H1 (cell line): Measurements from ENCODE around the gene SLC8A1. TPM values are rescaled to one million over a fixed set of nuclear protein-coding genes. Genes with fewer than 3 reads are reported as not detected.

Experiments
- CTCF ChIA-PET: fragments of 300-600 bp; sonication (Branson Sonifier 250); formaldehyde crosslinking; loops from one replicate; lab custom pipeline; 2021; ENCODE audit not compliant: partially characterized antibody; lab: Charles Lee
- POLR2A ChIA-PET: fragments of 300-600 bp; sonication (Branson Sonifier 250); formaldehyde crosslinking; loops from one replicate; lab custom pipeline; 2021; ENCODE audit warnings: inconsistent platforms; ENCODE audit not compliant: partially characterized antibody; lab: Charles Lee
- DNase-seq, 2 experiments: peaks; one replicate each; pipeline versions ENCODE4 v3.0.0 to v3.0.0-alpha.2; 2010 to 2022; ENCODE audit warnings: low spot score in 2 of 2, low read depth in 1 of 2, mixed read lengths in 1 of 2
- FAIRE-seq: peaks from 2 replicates; lab custom pipeline; 2011; peaks lifted over from hg19 to GRCh38; lab: Jason Lieb, UNC
- H2AFZ ChIP-seq: 2 replicates; pipeline ENCODE4 v1.8.1; 2012; ENCODE audit warnings: low read length, inconsistent platforms
- H2AK5ac ChIP-seq: 2 replicates; pipeline ENCODE4 v1.6.1; 2013; ENCODE audit warnings: low read depth, low read length
- H2BK120ac ChIP-seq: replicated peaks from 2 replicates; pipeline ENCODE3; 2013; ENCODE audit warnings: low read depth, low read length, inconsistent platforms
- H2BK12ac ChIP-seq: 2 replicates; pipeline ENCODE4 v1.6.1; 2013; ENCODE audit warnings: low read depth, low read length
- H2BK15ac ChIP-seq: 2 replicates; pipeline ENCODE4 v1.6.1; 2013; ENCODE audit warnings: low read length
- H2BK20ac ChIP-seq: 2 replicates; pipeline ENCODE4 v1.6.1; 2013; ENCODE audit warnings: low read length
- H2BK5ac ChIP-seq: 2 replicates; pipeline ENCODE4 v1.6.1; 2013; ENCODE audit warnings: low read depth, low read length
- H3K14ac ChIP-seq: 2 replicates; pipeline ENCODE4 v1.6.1; 2013; ENCODE audit warnings: inconsistent platforms; ENCODE audit not compliant: insufficient read length
- H3K18ac ChIP-seq: 2 replicates; pipeline ENCODE4 v1.6.1; 2013; ENCODE audit warnings: low read length; ENCODE audit errors: extremely low read depth
- H3K23ac ChIP-seq: 2 replicates; pipeline ENCODE4 v1.6.1; 2013; ENCODE audit warnings: inconsistent platforms; ENCODE audit not compliant: insufficient read length
- H3K23me2 ChIP-seq: 2 replicates; pipeline ENCODE4 v1.6.1; 2013; ENCODE audit warnings: low read depth, low read length
- H3K27ac ChIP-seq: 2 replicates; pipeline ENCODE4 v1.6.1; 2011; ENCODE audit warnings: low read depth, low read length, inconsistent platforms
- H3K27me3 ChIP-seq, 4 experiments: replicated peaks in 1 of 4; 1 replicate in 1 of 4; 2 replicates in 3 of 4; pipeline versions ENCODE4 v1.6.1 to v1.8.1; 2011 to 2013; ENCODE audit warnings: low read length in 3 of 4, mild to moderate bottlenecking in 3 of 4, inconsistent platforms in 2 of 4, mixed read lengths in 2 of 4, moderate library complexity in 1 of 4; ENCODE audit not compliant: control insufficient read depth in 3 of 4, insufficient read depth in 3 of 4; ENCODE audit errors: extremely low read depth in 1 of 4
- H3K36me3 ChIP-seq, 4 experiments: 2 replicates each; pipeline versions ENCODE4 v1.6.1 to v1.8.1; 2011 to 2013; ENCODE audit warnings: mild to moderate bottlenecking in 4 of 4, low read length in 3 of 4, moderate library complexity in 2 of 4, control low read depth in 1 of 4, inconsistent platforms in 1 of 4; ENCODE audit not compliant: insufficient read depth in 4 of 4, control insufficient read depth in 2 of 4
- H3K4ac ChIP-seq: replicated peaks from 2 replicates; pipeline ENCODE3; 2013; ENCODE audit warnings: low read length, low read depth, mixed read lengths, inconsistent platforms; ENCODE audit not compliant: insufficient read length
- H3K4me1 ChIP-seq, 4 experiments: replicated peaks in 1 of 4; 1 replicate in 1 of 4; 2 replicates in 3 of 4; pipeline versions ENCODE4 v1.6.1 to v1.8.1; 2011 to 2013; ENCODE audit warnings: low read length in 3 of 4, inconsistent platforms in 2 of 4, mixed read lengths in 1 of 4; ENCODE audit not compliant: insufficient read depth in 4 of 4, control insufficient read depth in 3 of 4
- H3K4me2 ChIP-seq, 2 experiments: 2 replicates each; pipeline versions ENCODE4 v1.6.1 to v1.8.1; 2011 to 2013; ENCODE audit warnings: low read depth in 2 of 2, low read length in 2 of 2, control low read depth in 1 of 2, inconsistent platforms in 1 of 2, mild to moderate bottlenecking in 1 of 2; ENCODE audit not compliant: insufficient read depth in 1 of 2
- H3K4me3 ChIP-seq, 4 experiments: fragments of 200-600, 300-600 bp in 1 of 4; sonication (generic), shearing (Covaris generic), sonication (Bioruptor Twin) in 1 of 4; 2 replicates each; pipeline versions ENCODE4 v1.5.1 to v1.8.1; 2011 to 2016; ENCODE audit warnings: low read length in 4 of 4, low read depth in 3 of 4, control low read depth in 2 of 4, inconsistent platforms in 2 of 4, mild to moderate bottlenecking in 2 of 4, mixed read lengths in 1 of 4, moderate library complexity in 1 of 4; ENCODE audit not compliant: insufficient read depth in 2 of 4; ENCODE audit errors: extremely low read depth in 1 of 4
- H3K56ac ChIP-seq: replicated peaks from 2 replicates; pipeline ENCODE3; 2013; ENCODE audit warnings: low read depth, mild to moderate bottlenecking, mixed read lengths, low read length, inconsistent platforms; ENCODE audit not compliant: insufficient read length
- H3K79me1 ChIP-seq: 2 replicates; pipeline ENCODE4 v1.6.1; 2013; ENCODE audit warnings: low read depth, low read length, control low read depth
- H3K79me2 ChIP-seq, 2 experiments: 2 replicates each; pipeline versions ENCODE4 v1.6.1 to v1.8.1; 2012 to 2013; ENCODE audit warnings: low read length in 2 of 2, mild to moderate bottlenecking in 2 of 2, inconsistent platforms in 1 of 2; ENCODE audit not compliant: insufficient read depth in 2 of 2, control insufficient read depth in 1 of 2
- H3K9ac ChIP-seq, 4 experiments: replicated peaks in 1 of 4; 1 replicate in 1 of 4; 2 replicates in 3 of 4; pipeline versions ENCODE4 v1.6.1 to v1.8.1; 2011 to 2013; ENCODE audit warnings: low read depth in 3 of 4, low read length in 3 of 4, control low read depth in 2 of 4, mild to moderate bottlenecking in 2 of 4, moderate library complexity in 2 of 4, inconsistent platforms in 1 of 4; ENCODE audit errors: extremely low read depth in 1 of 4
- H3K9me3 ChIP-seq, 2 experiments: 2 replicates each; pipeline versions ENCODE4 v1.6.1 to v1.8.1; 2012 to 2013; ENCODE audit warnings: mild to moderate bottlenecking in 2 of 2, moderate library complexity in 2 of 2, control low read depth in 1 of 2, inconsistent platforms in 1 of 2, low read depth in 1 of 2, low read length in 1 of 2, mixed read lengths in 1 of 2; ENCODE audit not compliant: insufficient read depth in 2 of 2
- H4K20me1 ChIP-seq, 2 experiments: replicated peaks in 1 of 2; 2 replicates each; pipeline versions ENCODE3 to v1.8.1; 2011 to 2013; ENCODE audit warnings: inconsistent platforms in 2 of 2, low read length in 2 of 2, mild to moderate bottlenecking in 1 of 2; ENCODE audit not compliant: insufficient read depth in 2 of 2, control insufficient read depth in 1 of 2
- H4K5ac ChIP-seq: 2 replicates; pipeline ENCODE4 v1.6.1; 2013; ENCODE audit warnings: low read length, low read depth, mixed read lengths, inconsistent platforms; ENCODE audit not compliant: insufficient read length
- H4K8ac ChIP-seq: 2 replicates; pipeline ENCODE4 v1.8.0; 2013; ENCODE audit warnings: mild to moderate bottlenecking, moderate library complexity, low read length, inconsistent platforms; ENCODE audit not compliant: insufficient read depth; ENCODE audit errors: extremely low read depth
- H4K91ac ChIP-seq: replicated peaks from 2 replicates; pipeline ENCODE3; 2013; ENCODE audit warnings: low read length, mixed read lengths, inconsistent platforms; ENCODE audit not compliant: insufficient read length
- RBBP5 ChIP-seq: IDR thresholded peaks from 2 replicates; pipeline ENCODE4 v1.7.1; 2012; ENCODE audit warnings: low read depth, mild to moderate bottlenecking, inconsistent platforms, low read length, moderate library complexity, borderline replicate concordance
- WGBS, 2 experiments: shearing (Covaris generic) in 1 of 2; methylation state at CpG; one replicate each; pipeline versions ENCODE4 v1.1.6 to v1.1.7; 2013 to 2015; ENCODE audit warnings: low lambda C conversion rate in 2 of 2, mixed read lengths in 2 of 2, inconsistent platforms in 1 of 2, low coverage in 1 of 2, missing lambda C conversion rate in 1 of 2; ENCODE audit not compliant: insufficient replicate concordance in 2 of 2, insufficient coverage in 1 of 2, insufficient read length in 1 of 2; ENCODE audit errors: extremely low coverage in 1 of 2, missing lambda C conversion rate in 1 of 2; 5-methylcytosine and 5-hydroxymethylcytosine counted together
- polyA plus RNA-seq, 7 experiments: library from polyadenylated mRNA; depleted of rRNA in 3 of 7; stranded (reverse) in 5 of 7; unstranded in 2 of 7; fragments of >200 nt in 5 of 7; fragments of 200-250 nt in 2 of 7; gene quantifications; 1 replicate in 5 of 7; 2 replicates in 1 of 7; 4 replicates in 1 of 7; pipeline versions ENCODE4 v1.2.1 to v1.2.3, GENCODE V29; 2011 to 2013; ENCODE audit warnings: missing spikeins in 2 of 7, mixed read lengths in 2 of 7
- total RNA-seq: library from RNA; stranded (reverse); fragmentation: NEBNext Ultra II Directional; extraction: Animal tissue kit (Norgen Biotek cat#: 25700); gene quantifications from 2 replicates; pipeline ENCODE4 v1.2.1, GENCODE V29; 2021

The SLC8A1 gene
- total and polyA plus RNA-seq, 2 of the 8 experiments (the other 6 are each of a cell fraction or from before 2014, with no cell fraction given): 0.68 to 3.6 TPM

DNA sequence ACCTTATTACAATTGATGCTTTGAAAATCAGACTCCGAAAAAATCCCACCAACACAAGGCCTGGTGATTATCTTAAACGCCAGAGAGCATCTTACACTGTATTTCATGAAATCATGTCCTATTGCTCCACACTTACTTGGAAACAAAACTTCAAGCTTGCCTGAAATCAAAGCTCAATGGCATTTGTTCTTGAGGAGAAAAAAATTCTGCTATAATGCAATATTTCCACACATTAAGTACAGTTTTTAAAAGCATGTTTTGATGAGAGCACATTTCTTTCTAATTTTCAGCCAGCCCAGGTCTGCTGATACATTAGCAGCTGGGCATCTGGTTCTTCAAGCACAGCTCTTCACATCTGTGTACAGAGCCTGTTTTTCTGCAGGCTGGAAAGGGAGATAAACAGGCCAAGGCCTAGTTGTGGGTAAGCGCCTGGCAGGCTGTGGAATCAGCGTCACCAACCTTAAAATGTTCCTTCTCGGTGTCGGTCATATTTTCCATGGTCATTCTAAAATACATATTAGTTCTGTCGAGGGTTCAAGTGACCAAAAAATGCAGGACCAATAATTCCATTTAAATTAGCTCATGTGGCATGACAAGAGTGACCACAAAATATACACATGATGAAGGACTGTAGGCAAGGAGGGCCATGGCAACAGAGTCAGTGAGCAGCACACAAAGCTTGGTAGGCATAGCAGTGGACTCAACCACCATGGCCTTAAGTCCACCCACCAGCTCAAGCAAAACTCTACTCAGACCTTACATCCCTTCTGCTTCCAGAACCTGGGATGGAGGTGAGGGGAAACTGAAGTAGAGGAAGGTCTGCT lies 20.9 kb downstream of the SLC8A1 start:
- Histone ChIP-seq H3K14ac (no peak overlapping the region), H3K23me2 (no peaks in the 10 kb centered on the region), H3K4me1 (no peaks in the 10 kb centered on the region), H3K4ac (no peak overlapping the region), H4K8ac (no peak overlapping the region), H3K27ac (no peak overlapping the region), H4K20me1 (no peaks in the 10 kb centered on the region), H2AK5ac (no peak overlapping the region), H4K5ac (no peak overlapping the region), H3K36me3 (no peaks in the 10 kb centered on the region), H2BK5ac (no peak overlapping the region), H3K9me3 (no peaks in the 10 kb centered on the region), H3K9ac (no peak overlapping the region), H2BK15ac (no peak overlapping the region), H3K56ac (no peak overlapping the region), H3K18ac (no peak overlapping the region), H2BK12ac (no peak overlapping the region), H3K79me1 (no peaks in the 10 kb centered on the region), H2BK20ac (no peak overlapping the region), H4K91ac (no peak overlapping the region), H3K79me2 (no peaks in the 10 kb centered on the region), H3K4me3 (no peak overlapping the region), H3K23ac (no peak overlapping the region), H3K27me3 (no peaks in the 10 kb centered on the region), H2AFZ (no peak overlapping the region), H2BK120ac (no peak overlapping the region), H3K4me2 (no peak overlapping the region)
- WGBS, 2 experiments: 97% methylated on average over 7 of the region's 7 CpGs; no CpG with 5 or more reads in 1 of the 2 experiments
- ChIA-PET CTCF (interaction anchor here (1.0 to 1.4 kb wide), 2 partner anchors 9 to 517 kb away, joined by 3 to 4 read pairs; no protein-coding TSS in a partner anchor), POLR2A (no interaction called here)
- no peak for DNase-seq
- no peak for TF ChIP-seq RBBP5
- FAIRE-seq: no peak
